Left ventricle myocardium superior (tissue), 1 donor: ENCODE measurements around the gene RPP25L. TPM values are rescaled to one million over a fixed set of nuclear protein-coding genes. Genes with fewer than 3 reads are reported as not detected.

Experiments used
- ATAC-seq: fragments of 200-7000 bp; cut with Tn5 transposase; one replicate; pipeline ENCODE4 v1.9.1; 2020; ENCODE audit warnings: mild to moderate bottlenecking, moderate library complexity
- DNase-seq: peaks from one replicate; pipeline ENCODE4 v3.0.0-alpha.2; 2020
- intact Hi-C: fragments of 100-400 bp; cut with micrococcal nuclease; formaldehyde crosslinking; loops from one replicate; pipeline ENCODE4 v1.11.0; 2022
- long read RNA-seq: library from polyadenylated mRNA; unstranded; transcript quantifications from one replicate; pipeline ENCODE4 v2.0.0, GENCODE V29; 2021
- total RNA-seq: library from RNA; stranded (reverse); fragmentation: NEBNext Ultra II Directional; extraction: Animal tissue kit (Norgen Biotek cat#: 25700); gene quantifications from one replicate; pipeline ENCODE4 v1.2.1, GENCODE V29; 2021
- donor health status: DM: no; HTN: yes; CAD: no; lungs with severe emphysema.

Gene RPP25L
- 40.8 TPM for total RNA-seq
- long read RNA-seq, transcript RPP25L-202 (2 exons, 888 nt) = major isoform, 56 of 81 reads
- long read RNA-seq, transcript RPP25L-201 (2 exons, 1,092 nt) = minor isoform, 18 of 81 reads
- long read RNA-seq, partial matches to known transcripts = 6 of 81 reads
- long read RNA-seq, other reads (novel, unspliced or antisense) = 1 of 81 reads

- DNase-seq = peak; percentile 93
- intact Hi-C loops = no loop called here
- peak; percentile 95 for ATAC-seq
Measured at GRCh38 chr9:34611811-34612787, at the start of gene RPP25L. TSS of gene RPP25L (minus strand) at chr9:34612097. CDS start at chr9:34611296, 801 bp downstream.

GRCh38 chr9:34659592-34660253 lies 47.8 kb upstream of the RPP25L start:
- DNase-seq = no peak
- intact Hi-C loops = no loop called here
- ATAC-seq = no peak

GRCh38 chr9:34658461-34658860 lies 46.6 kb upstream of the RPP25L start:
- intact Hi-C loops = no loop called here
- ATAC-seq (no peak), DNase-seq (no peak)

- no peak for ATAC-seq
- intact Hi-C loops = no loop called here
- no peak for DNase-seq
Measured at GRCh38 chr9:34656992-34657391, 45.1 kb upstream of the RPP25L start.

GRCh38 chr9:34655394-34655793 lies 43.5 kb upstream of the RPP25L start:
- intact Hi-C loops = no loop called here
- ATAC-seq (no peak), DNase-seq (no peak)

GRCh38 chr9:34654323-34655051 lies 42.6 kb upstream of the RPP25L start:
- DNase-seq (peak; percentile 86), ATAC-seq (peak; percentile 69)
- intact Hi-C loops = no loop called here

GRCh38 chr9:34653151-34654072 lies 41.5 kb upstream of the RPP25L start:
- intact Hi-C loops = no loop called here
- DNase-seq = no peak
- peak; percentile 3 for ATAC-seq

GRCh38 chr9:34652602-34653000 lies 40.7 kb upstream of the RPP25L start:
- no peak for DNase-seq
- intact Hi-C loops = no loop called here
- ATAC-seq = no peak

- ATAC-seq (peak; percentile 82), DNase-seq (peak; percentile 93)
- intact Hi-C loops = no loop called here
Measured at GRCh38 chr9:34651876-34652601, 40.1 kb upstream of the RPP25L start, which contains the start of gene IL11RA. TSS of gene IL11RA (plus strand) at chr9:34652185. CDS start at chr9:34655218, 3,033 bp downstream.

GRCh38 chr9:34651321-34651720 lies 39.4 kb upstream of the RPP25L start:
- intact Hi-C loops = no loop called here
- DNase-seq (no peak), ATAC-seq (no peak)

- intact Hi-C loops = no loop called here
- DNase-seq (no peak), ATAC-seq (no peak)
Measured at GRCh38 chr9:34650816-34651215, 38.9 kb upstream of the RPP25L start.

GRCh38 chr9:34648673-34649072 lies 36.8 kb upstream of the RPP25L start:
- ATAC-seq = no peak
- DNase-seq = no peak
- intact Hi-C loops = no loop called here

- intact Hi-C loops = no loop called here
- DNase-seq (no peak), ATAC-seq (no peak)
Measured at GRCh38 chr9:34647651-34648050, 35.8 kb upstream of the RPP25L start.

- no peak for ATAC-seq
- intact Hi-C loops = no loop called here
- no peak for DNase-seq
Measured at GRCh38 chr9:34647084-34647403, 35.1 kb upstream of the RPP25L start.

GRCh38 chr9:34646211-34647083 lies 34.5 kb upstream of the RPP25L start, which contains the start of gene GALT:
TSS of gene GALT (plus strand) at chr9:34646675. CDS start at chr9:34646705, 30 bp downstream.
- peak; percentile 86 for ATAC-seq
- DNase-seq = peak; percentile 97
- intact Hi-C loops = no loop called here

GRCh38 chr9:34644766-34645314 lies 32.9 kb upstream of the RPP25L start:
- no peak for DNase-seq
- no peak for ATAC-seq
- intact Hi-C loops = no loop called here
